ENCODE results near the gene RASGRP1. TPM values are rescaled to one million over a fixed set of nuclear protein-coding genes. Genes with fewer than 3 reads are reported as not detected.

Gene RASGRP1
- total and polyA plus RNA-seq, 2 donors (not counting 1 experiment from before 2014, with no cell fraction given) = 17.7 to 24.7 TPM

DNA sequence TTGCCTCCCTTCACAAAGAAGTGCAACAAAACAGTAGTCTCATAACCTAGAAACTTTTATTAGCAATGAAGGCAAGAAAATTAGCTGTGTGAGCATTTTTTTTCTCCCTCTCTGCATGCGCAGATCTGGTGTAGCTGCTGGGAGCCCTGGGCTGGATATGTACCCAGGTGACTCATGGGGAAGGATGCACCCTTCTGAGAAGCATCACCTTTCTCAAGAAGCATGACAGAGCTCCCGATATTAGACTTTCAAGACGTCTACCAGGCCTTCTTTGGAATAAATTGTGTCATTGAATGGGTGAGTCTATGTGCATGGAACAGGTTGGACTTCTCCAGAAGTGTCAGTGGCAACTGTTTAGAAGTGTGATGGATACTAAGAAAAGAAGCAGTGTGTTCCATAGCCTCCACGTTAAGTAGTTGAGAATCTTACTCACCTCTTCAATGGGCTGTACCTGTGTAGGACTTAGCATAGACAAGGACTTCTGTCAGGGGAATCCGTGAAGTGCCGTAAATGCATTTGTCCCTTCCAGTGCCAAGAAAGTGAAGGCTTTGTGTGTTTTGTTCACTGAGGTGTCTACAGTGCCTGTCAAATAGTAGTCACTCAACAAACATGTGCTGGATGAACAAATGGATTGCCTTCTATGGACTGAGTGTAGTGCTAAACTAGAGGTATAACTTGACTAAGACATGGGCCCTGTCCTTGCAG, 47.7 kb upstream of the RASGRP1 start:
- 97% methylated on average over 4 of the region's 6 CpGs for WGBS (ENCODE audit: insufficient coverage)
- Histone ChIP-seq H3K4me3 (ENCODE audit: control extremely low read depth in 1 of 5, extremely low read depth in 1 of 5, insufficient read depth in 1 of 5, low read depth in 2 of 5, low read length in 4 of 5) (no peak overlapping the region), H4K20me1 (ENCODE audit: control insufficient read depth, insufficient read depth, low read length, poor library complexity, severe bottlenecking) (no peaks in the 10 kb centered on the region), H3K4me1 (ENCODE audit: control insufficient read depth in 2 of 2, insufficient read depth in 2 of 2, low read length in 2 of 2) (peaks cover 21 to 23% of the 10 kb centered on the region in 2 donors), H3K4me2 (replicated peaks; ENCODE audit: low read depth, low read length, poor library complexity, severe bottlenecking) (no peak overlapping the region), H3K9me3 (ENCODE audit: control extremely low read depth in 1 of 3, control insufficient read depth in 2 of 3, insufficient read depth in 1 of 3, low read length in 2 of 3) (no peaks in the 10 kb centered on the region), H3K27me3 (replicated peaks in 1 of 4; ENCODE audit: control extremely low read depth in 1 of 4, control insufficient read depth in 3 of 4, insufficient read depth in 4 of 4, low read length in 3 of 4) (no peaks in the 10 kb centered on the region), H3K27ac (ENCODE audit: low read length in 2 of 2) (no peak overlapping the region), H3K79me2 (ENCODE audit: control insufficient read depth, insufficient read depth, low read length) (no peaks in the 10 kb centered on the region), H3K36me3 (replicated peaks in 1 of 2; ENCODE audit: control extremely low read depth in 1 of 2, control insufficient read depth in 1 of 2, extremely low read depth in 1 of 2, insufficient read depth in 2 of 2, low read length in 1 of 2) (no peaks in the 10 kb centered on the region), H3K9ac (ENCODE audit: low read length) (no peak overlapping the region), H2AFZ (ENCODE audit: insufficient read depth, low read depth, low read length, poor library complexity, severe bottlenecking) (no peak overlapping the region)
- Mint-ChIP-seq H3K27me3 (no peaks in the 10 kb centered on the region), H3K9me3 (ENCODE audit: insufficient read depth) (no peaks in the 10 kb centered on the region), H3K27ac (peak overlapping the region; percentile 42), H3K4me3 (no peak overlapping the region), H3K4me1 (peaks cover 36% of the 10 kb centered on the region)
- intact Hi-C loops (cut with micrococcal nuclease) = loop anchor here (5.0 kb wide), 1 partner anchor 60 kb away; no protein-coding TSS in a partner anchor
- ChIA-PET POLR2A (no interaction called here), CTCF (interaction anchor here (0.5 to 2.1 kb wide), 6 partner anchors 8 to 1074 kb away, joined by 3 to 9 read pairs (median 4); partner anchors contain the start of gene RASGRP1)
- no peak for TF ChIP-seq EZH2 (IDR thresholded peaks at IDR 0.05; ENCODE audit: borderline replicate concordance, insufficient read depth, low read depth, low read length, poor library complexity, severe bottlenecking)
- TF ChIP-seq, protein P1, sequence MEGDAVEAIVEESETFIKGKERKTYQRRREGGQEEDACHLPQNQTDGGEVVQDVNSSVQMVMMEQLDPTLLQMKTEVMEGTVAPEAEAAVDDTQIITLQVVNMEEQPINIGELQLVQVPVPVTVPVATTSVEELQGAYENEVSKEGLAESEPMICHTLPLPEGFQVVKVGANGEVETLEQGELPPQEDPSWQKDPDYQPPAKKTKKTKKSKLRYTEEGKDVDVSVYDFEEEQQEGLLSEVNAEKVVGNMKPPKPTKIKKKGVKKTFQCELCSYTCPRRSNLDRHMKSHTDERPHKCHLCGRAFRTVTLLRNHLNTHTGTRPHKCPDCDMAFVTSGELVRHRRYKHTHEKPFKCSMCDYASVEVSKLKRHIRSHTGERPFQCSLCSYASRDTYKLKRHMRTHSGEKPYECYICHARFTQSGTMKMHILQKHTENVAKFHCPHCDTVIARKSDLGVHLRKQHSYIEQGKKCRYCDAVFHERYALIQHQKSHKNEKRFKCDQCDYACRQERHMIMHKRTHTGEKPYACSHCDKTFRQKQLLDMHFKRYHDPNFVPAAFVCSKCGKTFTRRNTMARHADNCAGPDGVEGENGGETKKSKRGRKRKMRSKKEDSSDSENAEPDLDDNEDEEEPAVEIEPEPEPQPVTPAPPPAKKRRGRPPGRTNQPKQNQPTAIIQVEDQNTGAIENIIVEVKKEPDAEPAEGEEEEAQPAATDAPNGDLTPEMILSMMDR (IDR thresholded peaks at IDR 0.05) = no peak
- DNase-seq (no peak), ATAC-seq (ENCODE audit: low read depth) (no peak)

GRCh38 chr15:38611228-38611627, 46.6 kb upstream of the RASGRP1 start:
- intact Hi-C loops (cut with micrococcal nuclease) = loop anchor here (2.0 to 5.0 kb wide), 2 partner anchors 46 to 61 kb away; partner anchors contain the start of gene RASGRP1
- peak overlapping the region; percentile 43 for H2AFZ ChIP-seq (ENCODE audit: insufficient read depth, low read depth, low read length, poor library complexity, severe bottlenecking)
- DNase-seq (no peak), ATAC-seq (ENCODE audit: low read depth) (peak; percentile 17)
- H3K4me1 ChIP-seq (ENCODE audit: control insufficient read depth in 2 of 2, insufficient read depth in 2 of 2, low read length in 2 of 2) = peaks cover 21 to 23% of the 10 kb centered on the region in 2 donors
- H3K79me2 ChIP-seq (ENCODE audit: control insufficient read depth, insufficient read depth, low read length) = no peaks in the 10 kb centered on the region
- H3K9ac ChIP-seq (ENCODE audit: low read length) = no peak overlapping the region
- Mint-ChIP-seq H3K4me1 (peaks cover 38% of the 10 kb centered on the region), H3K27me3 (no peaks in the 10 kb centered on the region), H3K27ac (peak overlapping the region; percentile 74), H3K9me3 (ENCODE audit: insufficient read depth) (no peaks in the 10 kb centered on the region), H3K4me3 (peak overlapping the region; percentile 60)
- H3K27me3 ChIP-seq (replicated peaks in 1 of 4; ENCODE audit: control extremely low read depth in 1 of 4, control insufficient read depth in 3 of 4, insufficient read depth in 4 of 4, low read length in 3 of 4) = no peaks in the 10 kb centered on the region
- no peaks in the 10 kb centered on the region for H3K36me3 ChIP-seq (replicated peaks in 1 of 2; ENCODE audit: control extremely low read depth in 1 of 2, control insufficient read depth in 1 of 2, extremely low read depth in 1 of 2, insufficient read depth in 2 of 2, low read length in 1 of 2)
- peak overlapping the region; percentile 56 for H3K4me2 ChIP-seq (replicated peaks; ENCODE audit: low read depth, low read length, poor library complexity, severe bottlenecking)
- peak overlapping the region; percentile 56 to 58 for H3K27ac ChIP-seq (ENCODE audit: low read length in 2 of 2)
- 76% methylated on average over 4 of the region's 4 CpGs for WGBS (ENCODE audit: insufficient coverage)
- H3K9me3 ChIP-seq (ENCODE audit: control extremely low read depth in 1 of 3, control insufficient read depth in 2 of 3, insufficient read depth in 1 of 3, low read length in 2 of 3) = no peaks in the 10 kb centered on the region
- ChIA-PET POLR2A (interaction anchor here (0.9 to 1.1 kb wide), 2 partner anchors 13 to 54 kb away, joined by 3 read pairs; no protein-coding TSS in a partner anchor), CTCF (interaction anchor here (0.6 to 2.1 kb wide), 7 partner anchors 9 to 97 kb away, joined by 3 to 9 read pairs (median 4); partner anchors contain the start of gene RASGRP1)
- H4K20me1 ChIP-seq (ENCODE audit: control insufficient read depth, insufficient read depth, low read length, poor library complexity, severe bottlenecking) = no peaks in the 10 kb centered on the region
- peak overlapping the region in 1 of 5 experiments; percentile 7 for H3K4me3 ChIP-seq (ENCODE audit: control extremely low read depth in 1 of 5, extremely low read depth in 1 of 5, insufficient read depth in 1 of 5, low read depth in 2 of 5, low read length in 4 of 5)
- TF ChIP-seq, protein P1 (IDR thresholded peaks at IDR 0.05) = no peak
- TF ChIP-seq EZH2 (IDR thresholded peaks at IDR 0.05; ENCODE audit: borderline replicate concordance, insufficient read depth, low read depth, low read length, poor library complexity, severe bottlenecking) = no peak

Data from B cell (primary cell).